Measurements from ENCODE around the gene DGKQ. TPM values are rescaled to one million over a fixed set of nuclear protein-coding genes. Genes with fewer than 3 reads are reported as not detected.
"Not testable (repeated sequence)": the region's sequence is repeated elsewhere in the genome, so short reads cannot be mapped to it uniquely, and the experiment has no call there.

DGKQ gene
- polyA plus RNA-seq, 3 donors, result 5.5 to 10.4 (median 8.6) TPM

DNA sequence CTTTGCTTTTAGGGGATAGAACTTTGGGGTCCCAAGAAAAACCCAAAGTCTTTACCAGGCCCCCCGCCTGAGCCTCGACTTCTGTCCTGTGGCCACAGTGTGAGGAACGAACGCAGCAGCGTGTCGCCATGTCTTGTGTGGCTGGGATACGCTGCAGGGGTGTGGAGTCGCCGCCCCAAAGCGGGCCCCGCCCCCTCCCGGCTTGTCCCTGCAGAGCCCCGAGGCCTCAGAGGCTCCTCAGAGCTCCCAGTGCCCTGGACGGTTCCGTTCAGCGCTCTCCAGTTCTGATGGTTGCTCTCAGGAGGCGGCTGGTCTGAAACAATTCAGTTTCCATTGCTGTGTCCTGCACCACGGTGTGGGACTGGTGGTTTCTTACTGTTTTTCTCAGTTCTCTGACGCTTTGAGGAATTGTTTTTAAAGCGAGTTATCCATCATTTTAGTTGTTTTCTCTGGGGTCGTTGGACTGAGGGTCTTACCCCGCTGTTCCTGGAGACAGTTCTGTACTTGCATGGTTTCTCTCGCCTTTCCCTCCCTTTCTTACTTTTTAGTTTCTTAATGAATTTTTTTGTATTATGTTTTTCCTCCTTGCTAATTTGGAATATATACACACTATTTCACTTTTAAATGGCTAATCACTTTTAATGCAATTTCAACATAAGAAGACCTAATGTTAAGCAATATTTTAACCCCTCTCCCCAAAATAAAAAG, 11.9 kb upstream of the DGKQ start:
- DNase-seq (ENCODE audit: extremely low read depth in 1 of 11, low read depth in 9 of 11, low spot score in 4 of 11), result no peak

DNA sequence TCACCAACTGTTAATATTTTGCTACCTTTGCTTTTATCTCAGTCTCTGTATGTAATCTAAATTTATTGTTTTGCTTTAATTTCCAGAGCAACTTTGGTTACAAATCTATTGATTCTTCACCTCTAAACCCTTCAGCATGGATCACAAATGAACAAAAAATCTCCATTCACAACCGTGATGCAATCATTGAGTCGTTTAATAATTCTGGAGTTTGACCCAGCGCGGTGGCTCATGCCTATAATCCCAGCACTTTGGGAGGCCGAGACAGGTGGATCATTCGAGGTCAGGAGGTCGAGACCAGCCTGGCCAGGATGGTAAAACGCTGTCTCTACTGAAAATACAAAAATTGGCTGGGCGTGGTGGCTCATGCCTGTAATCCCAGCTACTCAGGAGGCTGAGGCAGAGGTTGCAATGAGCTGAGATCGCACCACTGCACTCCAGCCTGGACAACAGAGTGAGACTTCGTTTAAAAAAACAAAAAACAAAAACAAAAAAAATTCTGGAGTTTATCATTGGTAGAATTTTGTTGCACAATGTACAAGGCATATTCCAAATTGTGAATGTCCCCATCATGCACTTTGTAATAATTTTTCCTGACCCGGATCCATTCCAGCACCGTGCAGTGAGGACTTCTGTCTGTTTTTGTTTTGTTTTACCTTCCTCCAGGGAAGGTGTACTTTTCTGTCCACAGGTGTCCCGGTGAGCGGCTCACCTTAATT, 11.1 kb upstream of the DGKQ start:
- no peak for DNase-seq (ENCODE audit: extremely low read depth in 1 of 11, low read depth in 9 of 11, low spot score in 4 of 11)

DNA sequence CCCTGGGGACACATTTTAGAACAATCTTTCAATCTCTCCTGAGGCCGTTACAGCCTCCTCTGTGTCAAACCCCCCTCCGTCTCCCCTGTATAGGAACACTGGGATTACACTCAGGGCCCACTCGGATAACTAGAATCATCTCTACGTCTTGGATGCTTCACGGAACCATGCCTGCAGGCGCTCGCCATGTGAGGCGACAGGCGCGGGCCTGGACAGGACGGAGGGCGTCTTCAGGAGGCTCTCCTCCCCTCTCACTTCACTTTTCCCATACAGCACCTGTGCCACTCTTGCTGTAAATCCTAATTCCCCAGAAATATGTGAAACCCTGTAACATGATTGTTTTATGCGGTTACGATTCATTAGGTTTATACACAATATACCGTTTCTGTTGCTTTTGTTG, 9.4 kb upstream of the DGKQ start:
- no peak for DNase-seq (ENCODE audit: extremely low read depth in 1 of 11, low read depth in 9 of 11, low spot score in 4 of 11)

DNA sequence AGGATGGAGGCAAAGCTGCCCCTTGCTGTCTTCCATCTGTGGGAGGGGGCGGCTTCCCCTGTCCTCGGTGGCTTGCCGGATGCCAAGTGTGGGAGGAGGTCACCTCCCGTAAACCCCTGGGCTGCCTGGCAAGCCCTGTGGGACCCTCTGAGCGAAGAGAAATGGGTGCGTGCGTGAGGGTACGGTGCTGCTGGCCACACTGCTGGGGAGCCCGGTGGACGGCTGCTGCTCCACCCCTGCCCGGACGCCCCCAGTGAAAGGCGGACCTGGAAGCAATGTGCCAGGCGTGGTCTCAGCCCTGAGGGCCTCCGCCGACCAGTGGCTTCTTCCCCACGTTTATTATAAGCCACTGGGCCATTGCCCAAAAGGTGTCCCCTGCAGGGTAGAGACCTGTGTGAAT, 8.9 kb upstream of the DGKQ start:
- no peak for DNase-seq (ENCODE audit: extremely low read depth in 1 of 11, low read depth in 9 of 11, low spot score in 4 of 11)

DNA sequence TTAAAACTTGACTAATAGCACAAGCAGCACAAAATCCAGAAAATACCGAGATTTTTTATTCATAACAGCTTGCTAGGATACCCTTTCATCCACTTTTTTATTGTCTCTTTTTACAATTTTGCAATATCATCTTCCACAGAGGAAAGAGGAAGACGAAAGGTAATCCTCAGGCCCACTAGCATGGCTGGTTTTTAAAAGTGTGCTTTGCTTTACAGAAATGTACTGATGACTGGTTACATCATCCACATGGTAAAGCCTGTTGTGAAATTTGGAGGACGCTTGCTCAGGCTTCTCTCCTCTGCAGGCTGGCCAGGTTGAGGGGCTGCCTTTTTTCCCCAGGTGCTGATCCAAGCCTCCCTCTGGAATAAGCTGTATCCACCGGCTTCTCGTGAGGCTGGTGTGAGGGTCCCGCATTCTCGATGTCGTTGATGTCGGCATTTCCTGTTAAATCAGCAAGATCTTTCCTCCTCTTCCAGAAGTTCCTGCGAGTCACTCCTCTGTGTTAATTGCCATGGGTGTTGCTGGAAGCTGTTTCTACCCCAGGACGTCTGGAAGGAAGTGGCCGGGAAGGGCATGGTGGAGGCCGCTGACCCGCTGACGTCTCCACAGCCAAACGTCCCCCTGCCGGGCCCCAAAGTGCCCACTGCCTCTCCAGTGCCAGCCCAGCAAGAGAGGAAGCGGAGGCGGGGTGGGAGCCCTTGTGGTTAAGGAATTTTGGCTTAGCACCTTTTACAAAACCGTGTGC, 5.8 kb upstream of the DGKQ start:
- DNase-seq (ENCODE audit: extremely low read depth in 1 of 11, low read depth in 9 of 11, low spot score in 4 of 11), result no peak

DNA sequence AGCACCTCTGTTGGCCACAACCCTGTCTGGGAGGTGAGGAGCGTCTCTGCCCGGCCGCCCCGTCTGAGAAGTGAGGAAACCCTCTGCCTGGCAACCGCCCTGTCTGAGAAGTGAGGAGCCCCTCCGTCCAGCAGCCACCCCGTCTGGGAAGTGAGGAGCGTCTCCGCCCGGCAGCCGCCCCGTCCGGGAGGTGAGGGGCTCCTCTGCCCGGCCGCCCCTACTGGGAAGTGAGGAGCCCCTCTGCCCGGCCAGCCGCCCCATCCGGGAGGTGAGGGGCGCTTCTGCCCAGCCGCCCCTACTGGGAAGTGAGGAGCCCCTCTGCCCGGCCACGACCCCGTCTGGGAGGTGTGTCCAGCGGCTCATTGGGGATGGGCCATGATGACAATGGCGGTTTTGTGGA, 2.6 kb upstream of the DGKQ start:
- DNase-seq (ENCODE audit: extremely low read depth in 1 of 11, low read depth in 9 of 11, low spot score in 4 of 11), result not testable (repeated sequence)

DNA sequence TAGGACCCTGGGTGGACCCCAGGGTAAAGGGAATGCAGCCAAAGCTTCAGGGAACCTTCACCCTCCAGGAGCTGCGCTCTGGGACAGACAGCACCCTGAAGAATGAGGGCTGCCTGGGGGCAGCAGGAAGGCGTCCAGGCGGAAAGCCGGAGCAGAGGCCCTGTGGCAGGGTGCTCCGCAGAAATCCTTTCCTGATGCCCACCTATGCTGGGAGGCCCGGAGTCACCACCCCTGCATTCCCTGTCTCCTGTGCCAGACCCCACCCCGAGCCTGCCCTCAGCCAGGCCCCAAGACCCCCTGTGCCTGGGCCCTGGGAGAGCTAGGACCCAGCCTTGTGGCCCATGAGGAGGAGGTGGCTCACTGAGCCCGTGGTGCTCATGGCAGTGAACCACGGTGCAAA, 1.3 kb upstream of the DGKQ start:
- DNase-seq (ENCODE audit: extremely low read depth in 1 of 11, low read depth in 9 of 11, low spot score in 4 of 11), result no peak

DNA sequence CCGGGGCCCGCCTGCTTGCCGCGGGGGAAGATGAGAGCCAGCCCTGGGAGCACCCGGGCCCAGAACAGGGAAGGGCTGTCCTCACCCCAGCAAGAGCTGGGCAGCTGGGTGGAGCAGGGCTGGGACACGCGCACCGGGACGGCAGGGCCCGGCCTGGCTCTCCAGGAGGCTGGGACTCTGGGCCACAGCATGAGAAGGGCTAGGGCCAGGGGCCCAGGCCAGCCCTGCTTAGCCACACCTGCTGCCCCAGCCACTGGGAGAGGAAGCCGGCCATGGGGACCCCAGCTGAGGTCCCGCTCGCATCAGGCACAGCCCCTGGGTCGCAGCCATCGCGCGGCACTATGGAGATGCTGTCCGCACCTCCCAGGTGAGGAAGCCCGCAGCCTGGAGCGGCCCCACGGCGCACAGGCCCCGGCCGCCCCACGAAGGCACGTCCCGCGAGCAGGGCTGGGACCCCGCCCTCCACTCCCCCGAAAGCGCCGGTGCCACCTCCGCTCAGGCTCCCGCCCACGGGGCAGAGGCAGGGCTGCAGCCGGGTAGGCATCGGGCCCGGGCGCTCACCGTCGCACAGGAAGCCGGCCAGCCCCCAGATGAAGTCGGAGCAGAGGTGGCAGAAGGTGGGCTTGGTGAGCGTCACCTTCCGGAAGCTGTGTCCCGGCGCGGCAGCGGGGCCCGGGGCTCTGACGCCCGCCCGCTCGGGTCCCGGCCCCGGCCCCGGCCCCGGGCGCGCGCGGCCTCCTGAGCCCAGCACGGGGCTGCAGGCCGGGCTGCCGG, 531 bp downstream of the DGKQ start:
- DNase-seq (ENCODE audit: extremely low read depth in 1 of 11, low read depth in 9 of 11, low spot score in 4 of 11), result no peak

DNA sequence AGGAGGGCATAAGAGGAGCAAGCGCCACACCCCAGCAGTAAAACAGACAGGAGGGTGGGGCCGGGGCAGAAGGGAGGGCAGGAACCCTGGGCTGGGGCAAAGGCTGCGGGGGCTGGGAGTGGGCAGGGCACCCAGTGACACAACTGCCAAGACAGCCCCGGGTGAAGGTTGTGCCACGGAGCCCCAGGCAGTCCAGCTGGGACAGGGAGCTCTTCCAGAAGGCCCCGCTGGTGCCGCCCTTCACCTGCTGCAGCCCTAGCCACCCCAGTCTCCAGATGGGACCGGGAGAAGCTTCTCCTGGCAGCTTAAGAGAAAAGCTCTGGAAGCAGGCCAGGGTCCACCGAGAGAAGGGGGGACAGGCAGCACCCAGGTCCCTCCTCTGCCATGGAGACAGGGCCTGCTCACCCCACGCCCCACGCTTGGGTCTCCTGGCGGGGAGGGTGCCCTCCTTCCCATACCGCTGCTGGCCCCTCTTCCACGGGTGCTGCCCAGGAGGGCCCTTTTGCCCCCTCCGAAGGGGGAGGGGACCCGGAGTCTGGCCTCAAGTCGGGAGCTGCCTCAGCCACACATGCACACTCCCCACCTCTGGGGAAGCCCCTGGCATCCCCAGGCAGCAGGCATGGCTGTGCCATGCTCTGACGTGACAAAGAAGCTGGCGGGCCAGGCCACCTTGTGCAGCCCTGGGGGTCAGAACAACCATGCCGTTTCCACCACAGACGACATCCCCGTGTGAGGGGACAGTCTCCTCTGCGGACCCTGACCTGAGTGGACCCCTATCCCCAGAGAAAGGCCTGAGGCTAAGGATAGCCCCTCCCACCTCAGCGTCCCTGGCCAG, 1.5 kb downstream of the DGKQ start:
- no peak for DNase-seq (ENCODE audit: extremely low read depth in 1 of 11, low read depth in 9 of 11, low spot score in 4 of 11)

DNA sequence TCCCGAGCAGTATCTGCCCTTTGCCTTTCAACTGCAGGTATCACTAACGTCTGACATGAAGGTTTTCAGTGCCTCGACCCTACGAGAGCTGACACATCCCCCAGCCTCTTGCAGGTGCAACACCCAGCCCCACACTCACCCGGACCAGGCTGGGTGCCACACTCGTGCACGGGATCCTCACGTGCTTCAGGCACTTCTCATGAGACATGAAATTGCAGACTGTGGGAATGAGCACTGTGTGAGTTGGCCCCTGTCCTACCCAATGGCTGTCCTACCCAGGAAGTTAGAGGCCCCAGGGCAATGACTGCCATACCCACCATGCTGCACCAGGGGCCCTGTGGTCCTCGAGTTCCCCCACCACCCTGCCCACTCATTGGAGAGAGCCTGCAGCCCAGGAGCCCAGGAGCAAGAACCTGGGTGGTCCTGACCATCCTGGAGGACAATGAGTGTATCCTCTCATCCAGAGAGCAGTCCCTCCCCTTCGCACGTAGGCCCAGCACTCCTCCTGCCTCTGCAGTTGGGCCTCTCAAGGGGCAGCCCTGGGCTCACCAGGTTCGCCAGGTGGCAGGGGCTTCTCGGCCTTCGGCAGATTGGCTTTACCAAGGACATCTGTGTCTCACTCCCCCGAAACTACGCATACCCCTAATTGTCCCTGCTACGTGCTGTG, 2.4 kb downstream of the DGKQ start:
- no peak for DNase-seq (ENCODE audit: extremely low read depth in 1 of 11, low read depth in 9 of 11, low spot score in 4 of 11)

DNA sequence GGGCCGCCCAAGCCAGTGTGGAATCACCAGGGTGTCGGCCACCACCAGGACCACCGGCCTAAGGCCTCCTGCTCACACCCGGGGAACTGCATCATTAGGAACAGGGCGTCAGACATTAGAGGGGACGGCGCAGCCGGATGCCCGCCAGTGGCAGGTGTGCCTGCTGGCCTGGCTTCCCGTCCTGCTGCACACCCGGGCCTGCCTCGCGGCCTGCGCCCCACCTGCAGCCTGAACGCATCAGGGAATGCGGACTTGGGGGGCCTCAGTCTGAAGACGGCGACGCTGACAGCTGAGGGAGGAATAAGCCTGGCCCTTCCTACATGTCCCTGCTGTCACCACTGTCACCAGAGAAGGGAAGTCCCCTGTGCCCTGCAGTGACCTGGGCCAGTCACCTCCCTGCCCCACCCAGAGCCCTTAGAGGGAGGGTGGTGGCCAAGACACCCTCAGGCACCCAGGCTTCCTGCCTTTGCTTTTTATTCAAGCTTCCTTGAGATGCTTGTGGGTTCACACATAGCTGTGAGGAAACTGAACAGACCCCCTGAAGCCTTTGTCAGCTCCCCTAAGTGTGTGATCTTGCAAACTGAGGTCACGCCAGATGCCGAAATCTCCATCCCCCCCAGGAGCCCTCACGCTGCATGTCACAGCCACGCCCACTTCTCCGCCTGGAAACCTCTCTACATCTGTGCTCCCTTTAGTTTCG, 3.2 kb downstream of the DGKQ start:
- no peak for DNase-seq (ENCODE audit: extremely low read depth in 1 of 11, low read depth in 9 of 11, low spot score in 4 of 11)

DNA sequence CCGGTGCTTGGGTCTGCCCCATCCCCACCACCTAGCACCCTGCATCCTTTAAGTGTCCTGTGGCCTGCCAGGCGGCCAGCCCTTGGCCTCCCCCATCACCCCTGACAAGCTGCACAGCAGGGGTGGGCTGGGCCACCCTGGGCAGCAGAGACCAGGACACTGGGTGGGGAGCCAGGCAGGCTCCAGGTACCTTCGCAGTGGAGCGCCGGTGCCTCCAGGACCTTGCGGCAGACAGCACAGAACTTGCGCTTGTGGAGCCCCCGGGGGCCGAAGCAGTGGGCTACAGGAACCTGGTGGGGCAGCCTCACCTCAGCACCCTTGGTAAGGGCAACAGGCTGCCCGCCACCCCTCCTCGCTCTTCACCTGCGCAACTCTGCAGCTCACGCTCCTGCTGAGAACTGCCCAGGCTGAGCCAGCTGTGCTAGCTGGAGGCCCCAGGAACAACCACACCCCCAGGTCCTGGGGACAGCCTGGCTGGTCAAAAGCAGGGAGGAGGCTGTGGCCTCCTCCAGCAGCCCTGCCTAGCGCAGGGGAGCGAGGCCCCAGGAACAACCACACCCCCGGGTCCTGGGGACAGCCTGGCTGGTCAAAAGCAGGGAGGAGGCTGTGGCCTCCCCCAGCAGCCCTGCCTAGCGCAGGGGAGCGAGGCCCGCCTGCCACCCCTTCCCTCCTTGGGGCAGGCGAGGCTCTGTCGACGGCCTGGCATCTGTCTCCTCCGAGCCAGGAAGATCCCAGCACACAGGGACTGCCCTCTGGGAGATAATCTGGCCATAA, 4.6 kb downstream of the DGKQ start:
- DNase-seq (ENCODE audit: extremely low read depth in 1 of 11, low read depth in 9 of 11, low spot score in 4 of 11), result no peak

DNA sequence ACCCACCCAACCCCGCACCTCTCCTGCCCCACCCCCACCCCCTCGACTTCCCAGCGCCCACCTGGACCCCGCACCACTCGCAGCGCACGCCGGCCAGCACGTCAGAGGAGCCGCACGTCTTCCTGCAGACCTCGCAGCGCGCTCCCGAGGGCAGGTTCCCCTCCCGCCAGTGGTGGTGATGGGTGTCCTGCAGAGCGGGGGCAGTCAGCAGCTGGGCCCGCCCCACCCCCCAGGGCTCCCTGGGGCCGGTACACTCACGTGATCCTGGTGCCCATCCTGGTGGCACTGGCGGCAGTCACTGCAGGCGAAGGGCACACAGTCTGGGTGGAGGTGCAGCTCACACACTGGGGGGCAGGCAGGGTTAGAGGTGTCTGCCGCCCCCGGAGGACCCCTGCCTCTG, 5.1 kb downstream of the DGKQ start:
- DNase-seq (ENCODE audit: extremely low read depth in 1 of 11, low read depth in 9 of 11, low spot score in 4 of 11), result no peak

DNA sequence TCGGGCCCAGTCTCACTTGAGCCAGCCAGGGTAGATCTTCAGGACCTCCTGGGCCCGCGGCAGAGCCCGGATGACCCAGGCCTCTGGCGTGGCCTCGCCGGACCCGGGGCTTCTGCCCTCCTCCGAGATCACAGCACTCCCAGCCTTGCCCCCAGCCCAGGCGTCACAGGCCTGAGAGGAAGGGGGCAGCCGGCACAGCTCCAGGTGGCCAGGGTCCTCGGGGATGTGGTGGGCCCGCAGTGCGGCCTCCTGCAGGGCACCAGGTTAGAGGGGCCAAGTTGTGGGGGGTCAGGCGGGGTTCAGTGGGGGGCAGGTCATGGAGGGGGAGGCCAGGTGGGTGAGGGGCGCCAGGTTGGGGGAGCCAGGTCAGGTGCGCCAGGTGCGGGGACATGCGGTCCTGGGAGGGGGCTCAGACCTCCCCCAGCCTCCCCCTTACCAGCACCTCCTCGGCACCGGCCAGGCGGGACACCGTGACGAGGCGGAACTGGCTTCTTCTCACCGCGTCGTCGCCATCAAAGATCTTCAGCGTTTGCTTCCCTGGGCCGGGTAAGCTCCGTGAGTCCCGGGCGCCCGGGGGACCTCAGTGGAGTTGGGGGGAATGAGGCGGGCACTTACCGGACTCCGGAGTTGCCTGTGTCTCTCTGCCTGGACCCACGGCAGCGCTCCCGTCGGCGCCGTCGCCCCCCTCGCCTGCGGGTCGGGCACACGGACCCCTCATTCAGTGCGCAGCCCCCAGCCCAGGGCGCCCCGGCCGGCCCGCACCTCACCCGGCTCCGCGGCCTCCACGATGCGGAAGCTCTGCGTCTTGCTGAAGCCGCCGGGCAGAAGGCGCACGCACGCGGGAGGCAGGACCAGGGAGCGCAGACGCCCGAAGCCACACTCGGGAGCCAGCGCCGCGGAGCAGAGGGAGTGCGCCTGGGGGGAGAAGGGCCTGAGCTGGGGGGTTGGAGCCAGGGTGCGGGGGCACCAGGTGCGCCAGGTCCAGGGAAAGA, 6.0 kb downstream of the DGKQ start:
- no peak for DNase-seq (ENCODE audit: extremely low read depth in 1 of 11, low read depth in 9 of 11, low spot score in 4 of 11)

DNA sequence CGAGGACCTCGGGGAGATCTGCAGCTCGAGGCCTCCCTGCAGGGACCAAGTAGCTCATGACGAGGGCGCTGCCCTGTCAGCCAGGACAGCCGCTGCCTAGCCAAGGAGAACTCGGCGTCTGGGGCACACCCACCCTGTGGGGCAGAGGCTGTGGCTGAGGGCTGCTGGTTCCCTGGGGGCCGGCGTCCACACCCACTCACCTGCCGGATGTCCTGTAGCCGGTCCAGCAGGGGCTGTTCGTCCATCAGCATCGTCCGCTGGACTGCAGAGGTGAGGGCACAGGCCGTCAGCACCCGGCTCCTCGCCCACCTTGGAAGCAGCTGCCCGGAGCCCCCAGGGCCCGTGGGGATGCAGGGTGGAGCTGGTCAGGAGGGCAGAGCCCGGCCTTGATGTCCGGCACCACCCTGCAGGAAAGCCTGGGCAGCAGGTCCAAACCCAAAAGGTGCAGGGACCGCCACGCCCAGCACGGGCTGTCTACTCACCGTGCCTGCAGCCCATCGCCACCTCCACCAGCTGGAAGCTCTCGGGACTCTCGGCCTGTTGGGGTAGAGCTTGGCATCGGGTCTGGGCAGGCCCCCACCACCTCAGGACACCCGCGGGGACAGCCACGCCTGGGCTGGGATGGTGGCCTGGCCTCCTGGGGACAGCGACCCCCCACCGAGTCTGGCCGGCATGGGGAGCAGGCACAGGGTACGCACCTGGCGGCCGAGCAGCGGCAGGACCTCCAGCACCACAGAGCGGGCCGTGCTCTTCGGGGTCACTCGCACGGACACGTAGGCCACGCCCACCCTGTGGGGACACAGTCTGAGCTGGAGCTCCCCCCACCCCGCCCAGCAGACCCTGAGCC, 6.9 kb downstream of the DGKQ start:
- no peak for DNase-seq (ENCODE audit: extremely low read depth in 1 of 11, low read depth in 9 of 11, low spot score in 4 of 11)
